Bronchial epithelial cell (primary cell): ENCODE data around the gene DENND2A. TPM values are rescaled to one million over a fixed set of nuclear protein-coding genes. Genes with fewer than 3 reads are reported as not detected.
"Not testable (repeated sequence)": the region's sequence is repeated elsewhere in the genome, so short reads cannot be mapped to it uniquely, and the experiment has no call there.

Experiments
- DNase-seq: peaks from one replicate; pipeline ENCODE4 v3.0.0-alpha.2; 2010; ENCODE audit warnings: low read depth
- FAIRE-seq: peaks from 2 replicates; lab custom pipeline; 2011; peaks lifted over from hg19 to GRCh38; lab: Jason Lieb, UNC
- H3K27me3 ChIP-seq: 2 replicates; pipeline ENCODE4 v1.5.1; 2011; ENCODE audit warnings: low read length; ENCODE audit not compliant: control insufficient read depth, insufficient read depth
- H3K36me3 ChIP-seq: 2 replicates; pipeline ENCODE4 v1.5.1; 2011; ENCODE audit warnings: low read length; ENCODE audit not compliant: control insufficient read depth, insufficient read depth
- H3K4me3 ChIP-seq: 2 replicates; pipeline ENCODE4 v1.5.1; 2011; ENCODE audit warnings: mild to moderate bottlenecking, low read depth, low read length, control low read depth
- CTCF ChIP-seq: IDR thresholded peaks from 2 replicates; pipeline ENCODE4 v1.5.1; 2011; ENCODE audit warnings: mild to moderate bottlenecking, moderate library complexity, low read length, control low read depth, inconsistent platforms; ENCODE audit not compliant: insufficient read depth, severe bottlenecking
- total RNA-seq: library from RNA; depleted of rRNA; stranded (reverse); fragments of >200 nt; gene quantifications from 2 replicates; pipeline ENCODE4 v1.2.1, GENCODE V29; 2014

The DENND2A gene
- total RNA-seq, 1 donor from 2014 or later, result 0.26 TPM

DNA sequence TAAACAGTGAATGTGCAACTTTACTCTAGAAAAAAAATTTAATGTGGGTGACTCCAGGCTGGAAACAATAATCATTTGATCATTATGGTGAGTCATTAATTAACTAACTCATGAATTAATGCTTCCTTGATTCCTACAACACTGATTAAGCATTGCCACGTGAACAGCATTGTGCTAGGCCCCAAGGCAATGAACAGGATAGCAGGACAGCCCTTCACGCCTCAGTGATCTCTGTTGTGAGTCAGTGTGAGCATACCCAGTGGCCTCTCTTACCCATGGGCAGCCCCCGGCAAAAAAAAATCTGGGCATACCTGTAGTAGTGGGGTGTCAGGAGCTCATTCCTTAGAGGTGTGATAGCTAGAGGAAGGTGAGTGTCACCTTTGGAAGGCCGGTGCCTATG is 76.0 kb downstream of the DENND2A start:
- TF ChIP-seq CTCF, result no peak
- H3K36me3 ChIP-seq, result no peaks in the 10 kb centered on the region
- no peak overlapping the region for H3K4me3 ChIP-seq
- no peaks in the 10 kb centered on the region for H3K27me3 ChIP-seq
- DNase-seq (peak; percentile 96), FAIRE-seq (no peak)

DNA sequence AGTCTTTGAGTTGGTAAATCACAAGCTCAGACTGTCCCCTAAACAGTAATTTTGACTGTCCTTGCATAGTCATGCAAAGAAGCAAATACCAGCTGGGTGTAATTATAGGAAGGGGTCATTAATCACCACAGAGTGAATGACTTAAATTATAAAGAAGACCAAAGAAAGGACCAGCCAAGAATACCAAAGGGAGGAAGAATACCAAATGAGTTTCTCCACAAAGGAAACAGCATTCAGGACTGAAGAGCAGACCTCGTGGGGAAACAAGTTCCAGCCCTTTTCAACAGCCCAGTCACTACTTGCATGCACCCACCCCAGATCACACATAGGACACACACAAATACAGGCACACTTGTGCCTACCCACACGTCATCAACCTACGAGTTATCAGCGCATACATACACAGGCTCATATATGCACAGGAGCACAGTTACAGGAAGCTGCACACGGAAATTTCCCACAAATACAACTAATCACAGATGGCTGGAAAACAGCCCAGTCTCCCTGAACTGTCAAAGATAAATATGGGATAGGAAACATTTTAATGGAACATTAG is 77.6 kb downstream of the DENND2A start:
- no peaks in the 10 kb centered on the region for H3K27me3 ChIP-seq
- DNase-seq, result no peak
- FAIRE-seq, result no peak
- no peak overlapping the region for H3K4me3 ChIP-seq
- no peaks in the 10 kb centered on the region for H3K36me3 ChIP-seq
- no peak for TF ChIP-seq CTCF

- Histone ChIP-seq H3K27me3 (no peaks in the 10 kb centered on the region), H3K36me3 (no peaks in the 10 kb centered on the region), H3K4me3 (no peak overlapping the region)
- no peak for TF ChIP-seq CTCF
- DNase-seq (no peak), FAIRE-seq (no peak)
Measured at GRCh38 chr7:140559410-140559809, 81.2 kb downstream of the DENND2A start.

DNA sequence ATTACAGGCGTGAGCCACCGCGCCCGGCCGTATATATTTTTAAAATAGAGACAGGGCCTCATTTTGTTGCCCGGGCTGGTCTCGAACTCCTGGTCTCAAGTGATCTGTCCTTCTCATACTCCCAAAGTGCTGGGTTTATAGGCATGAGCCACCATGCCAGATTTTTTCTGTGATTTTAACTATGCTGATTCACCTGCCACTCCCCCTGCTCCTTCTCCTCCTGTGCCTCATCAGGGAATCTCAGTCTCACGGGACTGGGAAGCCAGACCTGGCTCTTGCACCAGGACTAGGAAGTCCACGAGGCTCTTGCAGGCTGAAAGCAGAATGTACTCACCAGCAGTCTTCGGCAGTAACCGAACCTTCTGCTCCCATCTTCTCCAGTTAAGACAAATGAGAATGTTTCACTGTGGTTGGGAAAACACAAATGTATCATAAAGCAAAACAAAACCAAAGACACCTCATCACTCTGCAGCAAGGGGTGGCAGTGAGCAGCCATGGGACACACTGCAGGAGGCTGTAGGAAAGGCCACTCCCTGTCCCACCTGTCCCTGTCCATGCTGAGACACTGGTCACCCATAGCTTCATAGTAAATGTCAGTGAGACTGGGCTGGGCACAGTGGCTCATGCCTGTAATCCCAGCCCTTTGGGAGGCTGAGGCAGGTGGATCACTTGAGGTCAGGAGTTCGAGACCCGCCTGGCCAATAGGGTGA is 82.6 kb downstream of the DENND2A start:
- TF ChIP-seq CTCF, result no peak
- Histone ChIP-seq H3K27me3 (no peaks in the 10 kb centered on the region), H3K36me3 (no peaks in the 10 kb centered on the region), H3K4me3 (no peak overlapping the region)
- no peak for FAIRE-seq
- no peak for DNase-seq

GRCh38 chr7:140557069-140557468 is 83.5 kb downstream of the DENND2A start:
- Histone ChIP-seq H3K27me3 (no peaks in the 10 kb centered on the region), H3K4me3 (no peak overlapping the region), H3K36me3 (no peaks in the 10 kb centered on the region)
- TF ChIP-seq CTCF, result no peak
- FAIRE-seq (no peak), DNase-seq (no peak)

DNA sequence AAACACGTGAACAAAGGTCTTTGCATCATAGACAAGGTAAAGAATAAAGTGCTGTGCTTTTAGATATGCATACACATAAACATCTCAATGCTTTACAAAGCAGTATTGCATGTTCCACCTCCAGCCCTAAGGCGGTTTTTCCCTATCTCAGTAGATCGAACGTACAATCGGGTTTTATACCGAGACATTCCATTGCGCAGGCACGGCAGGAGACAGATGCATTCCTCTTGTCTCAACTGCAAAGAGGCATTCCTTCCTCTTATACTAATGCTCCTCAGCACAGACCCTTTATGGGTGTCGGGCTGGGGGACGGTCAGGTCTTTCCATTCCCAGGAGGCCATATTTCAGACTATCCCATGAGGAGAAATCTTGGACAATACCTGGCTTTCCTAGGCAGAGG is 87.4 kb downstream of the DENND2A start:
- not testable (repeated sequence) for FAIRE-seq, DNase-seq, H3K27me3 ChIP-seq, H3K36me3 ChIP-seq, H3K4me3 ChIP-seq
